Ureter (tissue), 1 donor: ENCODE data around the gene WWTR1. TPM values are rescaled to one million over a fixed set of nuclear protein-coding genes. Genes with fewer than 3 reads are reported as not detected.
A peak's percentile ranks its signal among the peaks of the same experiment; 100 is the strongest.

Experiments used
- DNase-seq: peaks from one replicate; pipeline ENCODE4 v3.0.0-alpha.2; 2020; ENCODE audit warnings: low spot score
- total RNA-seq: library from RNA; stranded (reverse); gene quantifications from one replicate; pipeline ENCODE4 v1.2.4, GENCODE V29; 2023
- donor health status: DM: yes; HTN: yes; CAD: no.

WWTR1 gene
- total RNA-seq, 1 donor from 2014 or later, result 67.1 TPM

DNA sequence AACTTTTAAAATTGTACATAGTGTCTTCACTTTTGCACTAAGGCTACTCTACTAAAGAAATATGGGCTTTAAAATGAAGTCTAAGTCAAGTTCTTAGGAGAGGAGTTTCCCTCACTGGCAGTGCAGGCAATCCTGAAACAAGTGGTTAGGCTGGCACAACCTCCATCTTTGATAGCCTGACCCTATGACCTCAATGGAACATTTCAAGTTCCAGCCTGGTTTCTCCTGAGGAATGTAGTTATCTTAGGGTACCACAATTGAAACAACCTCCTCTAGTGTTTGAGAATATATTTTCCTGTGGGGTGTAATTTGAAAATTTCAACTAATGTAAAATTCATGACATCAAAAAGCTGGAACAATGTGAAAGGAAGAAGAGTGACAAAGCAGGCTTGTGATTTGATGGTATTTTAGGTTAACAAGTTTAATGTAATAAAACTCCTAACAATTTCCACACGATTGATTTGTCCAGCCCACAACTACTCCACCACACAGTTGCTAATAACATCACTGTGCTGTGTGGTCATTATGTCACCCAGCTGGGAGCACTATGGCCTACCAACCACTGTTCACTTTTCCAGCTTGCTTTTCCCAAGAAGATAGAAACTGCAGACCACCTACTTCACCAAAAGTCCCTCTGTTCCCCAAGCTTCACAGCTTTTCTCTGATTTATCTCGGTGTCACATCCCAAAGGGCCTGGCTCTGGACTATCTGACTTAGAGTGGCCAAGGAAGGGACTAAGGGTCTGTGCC, 1.8 kb downstream of the WWTR1 start:
- DNase-seq, result no peak

DNA sequence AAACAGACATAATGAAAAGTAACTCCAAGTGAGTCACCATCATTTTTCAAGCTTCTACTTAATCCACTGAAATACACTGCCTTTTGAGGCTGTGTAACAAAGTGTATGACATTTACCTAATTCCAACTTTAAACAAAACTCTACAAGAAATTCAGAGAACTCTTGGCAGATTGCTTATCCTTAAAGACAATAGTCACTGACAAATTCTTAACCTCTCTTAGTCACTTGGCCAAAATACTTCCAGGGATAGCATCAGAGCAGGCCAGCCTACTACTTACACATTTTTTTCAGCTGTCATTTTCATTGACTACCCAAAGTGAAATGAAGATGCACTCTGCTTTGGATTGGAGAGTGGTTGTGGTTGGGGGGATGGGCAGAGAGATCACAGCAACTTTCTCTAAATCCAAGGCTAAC, 3.6 kb downstream of the WWTR1 start:
- DNase-seq, result no peak

DNA sequence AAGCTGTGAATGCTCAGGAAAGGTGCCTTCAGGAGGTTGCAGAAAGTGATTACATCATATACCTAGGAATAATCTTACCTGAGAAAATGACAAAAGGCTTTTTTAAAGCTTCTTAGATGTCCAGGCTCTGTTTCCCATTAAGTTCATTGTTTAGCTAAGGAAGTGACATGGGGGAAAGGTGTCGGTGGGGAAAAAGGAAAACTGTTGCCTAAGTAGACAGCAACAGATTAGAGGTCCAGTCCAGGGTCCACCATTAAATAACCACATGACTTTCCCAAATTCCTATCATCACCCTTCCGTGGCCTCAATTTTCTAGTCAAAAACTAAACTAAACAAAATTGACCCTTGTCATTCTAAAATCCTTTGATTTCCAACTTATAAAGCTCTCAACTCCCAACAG, 4.3 kb downstream of the WWTR1 start:
- DNase-seq, result no peak

DNA sequence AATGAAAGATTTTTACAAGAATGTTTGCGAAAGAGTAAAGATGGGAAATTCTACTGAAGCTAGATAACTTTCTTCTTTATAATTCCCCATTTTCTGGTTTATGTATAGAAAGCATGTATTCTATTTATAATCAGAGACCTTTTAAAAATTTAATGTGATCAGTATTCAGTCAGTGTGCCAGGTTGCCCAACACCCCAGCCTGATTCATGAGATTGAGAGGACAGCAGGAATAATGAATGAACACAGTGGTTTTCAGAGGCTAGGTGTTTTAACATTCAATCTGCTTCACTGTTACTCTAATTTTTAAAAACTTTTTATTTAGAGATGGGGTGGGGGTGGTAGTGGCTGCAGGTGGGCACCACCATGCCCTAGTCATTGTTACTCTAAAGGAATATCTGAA, 4.7 kb downstream of the WWTR1 start:
- DNase-seq, result no peak

DNA sequence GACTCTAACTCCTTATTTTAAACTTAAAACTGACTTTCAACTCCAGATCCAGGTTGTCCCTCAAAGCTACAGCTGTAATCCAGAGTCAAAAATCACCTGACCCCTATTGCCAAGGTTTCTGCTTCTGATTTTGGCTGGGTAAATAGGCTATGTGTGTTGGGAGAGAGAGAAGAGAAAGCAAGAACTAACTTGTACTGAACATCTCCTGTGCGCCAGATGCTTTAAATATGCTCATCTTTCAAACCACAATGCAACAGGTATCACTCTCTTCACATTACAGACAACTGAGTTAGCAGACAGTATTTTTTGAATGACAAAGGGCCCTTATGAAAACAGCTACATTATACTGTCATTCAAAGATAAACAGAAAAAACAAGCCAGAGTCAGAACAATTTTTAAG, 7.0 kb downstream of the WWTR1 start:
- DNase-seq, result no peak

DNA sequence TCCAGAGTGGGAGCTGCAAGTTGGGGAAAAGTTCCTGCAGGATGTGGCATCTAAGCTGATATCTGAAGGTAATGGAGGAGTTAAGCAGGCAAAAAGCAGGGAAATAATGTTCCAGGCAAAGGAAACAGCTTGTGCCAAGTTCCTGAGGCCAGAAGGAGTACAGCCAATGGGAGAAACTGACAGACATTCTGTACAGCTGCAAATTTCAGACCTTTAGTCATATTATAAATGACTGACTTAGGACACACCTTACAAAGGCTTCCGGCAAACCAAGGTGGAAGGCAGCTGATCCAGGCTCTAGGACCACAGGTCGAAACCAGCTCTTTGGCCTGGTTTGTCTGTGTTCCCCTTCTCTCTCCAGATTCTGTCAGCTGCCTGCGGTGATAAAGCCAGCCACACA, 9.3 kb downstream of the WWTR1 start:
- DNase-seq, result no peak

DNA sequence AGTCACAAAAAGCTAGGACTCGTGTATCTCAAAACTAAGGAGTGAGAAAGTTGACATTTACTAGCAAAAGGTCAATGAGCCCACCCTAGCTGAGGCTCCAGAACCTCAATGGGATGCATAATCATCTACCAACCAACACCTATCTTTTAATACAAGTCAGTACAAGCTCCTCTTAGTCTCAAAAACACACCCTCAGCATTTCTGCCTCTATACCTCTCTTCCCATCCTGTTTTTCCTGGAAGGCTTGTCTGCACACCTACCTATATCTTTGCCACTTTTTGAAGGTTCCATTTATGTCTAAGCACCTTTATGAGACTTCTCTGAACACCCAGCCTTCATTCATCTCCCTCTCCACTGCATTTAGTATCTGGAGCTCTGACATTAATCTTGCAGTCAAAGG, 10.0 kb downstream of the WWTR1 start:
- DNase-seq, result no peak

DNA sequence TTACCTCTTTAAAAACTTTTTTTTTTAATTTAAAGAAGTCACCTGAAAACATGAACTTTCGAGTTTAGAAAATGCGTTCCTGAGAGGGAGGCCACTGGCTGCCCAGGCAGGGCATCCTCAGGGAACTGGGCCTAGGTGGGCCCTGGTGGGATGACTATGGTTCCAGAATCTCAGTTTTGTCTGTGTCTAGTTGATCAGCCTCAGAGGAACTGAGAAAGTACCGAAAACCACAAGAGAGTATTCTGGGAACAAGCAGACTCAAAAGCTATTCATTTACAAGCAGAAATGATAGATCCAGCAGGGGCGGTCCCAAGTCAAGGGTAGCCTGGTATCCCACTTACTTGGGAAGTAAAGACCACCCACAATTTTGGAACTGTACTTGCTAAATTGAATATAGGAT, 10.5 kb downstream of the WWTR1 start:
- no peak for DNase-seq

DNA sequence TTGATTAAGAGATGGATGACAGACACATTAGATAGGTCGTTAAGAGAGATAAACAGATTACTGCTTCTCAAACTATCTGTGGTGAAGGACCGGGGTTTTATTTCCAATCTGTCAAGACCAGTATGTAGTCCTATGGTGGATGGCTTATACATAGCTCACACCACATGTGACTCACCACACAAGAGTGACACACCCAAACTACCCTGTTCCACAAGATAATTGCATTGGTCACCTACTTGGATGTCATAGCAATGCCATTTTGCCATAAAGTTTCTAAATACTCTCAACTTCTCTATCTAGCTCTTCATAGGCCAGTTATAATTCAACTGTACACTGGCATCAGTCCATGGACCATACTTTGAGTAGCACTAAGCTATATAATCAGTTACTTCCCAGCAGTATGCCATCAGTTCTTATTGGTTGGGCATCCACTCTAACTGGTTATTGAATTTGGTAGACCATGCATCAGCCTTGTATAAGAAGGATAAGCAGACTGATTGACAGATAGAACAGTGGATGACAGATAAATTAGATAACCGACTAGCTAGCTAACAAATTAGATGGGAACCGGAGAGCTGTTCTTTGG, 11.6 kb downstream of the WWTR1 start:
- DNase-seq, result no peak

DNA sequence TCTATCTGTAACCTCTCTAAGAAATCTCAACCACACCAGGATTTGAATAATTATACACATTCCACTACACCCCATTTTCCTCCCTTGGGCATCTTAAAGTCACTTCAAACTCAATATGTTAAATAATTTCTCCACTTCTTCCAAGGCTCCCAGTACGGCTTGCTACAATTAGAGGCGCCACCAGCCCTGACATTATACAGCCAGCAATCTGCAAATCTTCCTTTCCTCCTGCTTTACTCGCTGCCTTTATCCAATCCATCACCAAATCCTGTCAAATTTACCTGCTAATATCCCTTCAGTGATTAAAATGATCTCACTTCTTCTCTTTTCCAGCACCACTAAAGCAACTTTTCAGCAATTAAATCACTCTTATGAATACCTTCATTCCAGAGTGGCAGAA, 13.9 kb downstream of the WWTR1 start:
- no peak for DNase-seq

DNA sequence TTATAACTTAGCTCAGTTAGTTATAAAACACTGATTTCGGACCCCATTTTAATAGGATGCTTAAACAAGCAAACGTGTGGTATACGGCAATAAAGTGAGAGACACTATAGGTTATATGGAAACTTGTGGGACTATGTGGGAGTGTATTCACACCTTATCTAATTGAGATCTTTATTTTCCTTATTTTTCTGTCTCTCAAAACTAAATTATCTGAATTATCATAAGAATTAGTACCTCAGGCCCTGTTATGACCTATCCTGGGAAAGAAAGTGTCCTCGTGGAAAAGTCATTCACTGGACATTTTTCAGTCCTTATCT, 14.4 kb downstream of the WWTR1 start:
- DNase-seq, result no peak

DNA sequence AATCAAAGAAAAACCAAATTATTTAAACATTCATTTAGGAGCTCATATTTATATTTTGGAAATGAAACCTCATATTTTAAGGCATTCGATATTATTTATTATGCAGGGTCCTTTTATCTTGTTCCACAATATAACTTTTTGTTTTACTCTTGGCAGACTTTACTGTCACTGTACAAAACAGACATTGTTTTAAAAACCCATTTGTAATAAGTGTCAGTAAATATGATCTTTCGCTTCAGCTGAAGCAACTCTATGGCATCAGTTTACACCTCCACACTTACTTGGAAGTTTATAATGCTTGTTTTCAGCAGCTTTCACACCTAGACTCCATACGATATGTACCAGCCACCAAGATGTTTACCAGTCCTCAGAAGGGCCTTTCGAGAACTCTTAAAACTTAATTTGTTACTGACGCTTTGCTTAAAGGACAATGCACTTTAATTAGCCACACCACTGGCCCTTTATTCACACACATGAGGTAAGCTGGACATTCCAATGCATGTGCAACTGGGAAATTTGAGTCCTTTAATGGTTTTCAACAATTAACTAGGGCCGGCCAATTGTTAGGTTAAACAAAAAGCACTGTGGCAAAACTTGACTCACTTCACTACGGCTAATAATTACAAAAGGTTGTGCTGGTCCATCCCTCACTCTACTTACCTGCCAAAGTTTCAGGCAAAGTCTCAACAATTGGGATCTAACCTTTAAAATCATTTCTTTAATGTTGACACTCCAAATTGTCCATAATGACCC, 16.7 kb downstream of the WWTR1 start:
- DNase-seq, result no peak

DNA sequence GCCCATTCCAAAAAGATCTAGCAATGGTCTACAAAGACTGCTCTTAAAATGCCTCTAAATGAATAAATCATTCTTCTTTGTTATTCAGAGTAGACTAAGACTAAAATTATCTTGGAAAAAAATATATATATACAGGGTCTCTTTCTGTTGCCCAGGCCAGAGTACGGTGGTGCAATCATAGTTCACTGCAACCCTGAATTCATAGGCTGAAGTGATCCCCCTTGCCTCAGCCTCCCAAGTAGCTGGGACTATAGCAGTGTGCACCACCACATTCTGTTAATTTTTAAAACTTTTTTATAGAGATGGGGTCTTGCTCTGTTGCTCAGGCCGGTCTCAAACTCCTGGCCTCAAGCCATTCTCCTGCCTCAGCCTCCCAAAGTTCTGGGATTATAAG, 18.7 kb downstream of the WWTR1 start:
- no peak for DNase-seq

DNA sequence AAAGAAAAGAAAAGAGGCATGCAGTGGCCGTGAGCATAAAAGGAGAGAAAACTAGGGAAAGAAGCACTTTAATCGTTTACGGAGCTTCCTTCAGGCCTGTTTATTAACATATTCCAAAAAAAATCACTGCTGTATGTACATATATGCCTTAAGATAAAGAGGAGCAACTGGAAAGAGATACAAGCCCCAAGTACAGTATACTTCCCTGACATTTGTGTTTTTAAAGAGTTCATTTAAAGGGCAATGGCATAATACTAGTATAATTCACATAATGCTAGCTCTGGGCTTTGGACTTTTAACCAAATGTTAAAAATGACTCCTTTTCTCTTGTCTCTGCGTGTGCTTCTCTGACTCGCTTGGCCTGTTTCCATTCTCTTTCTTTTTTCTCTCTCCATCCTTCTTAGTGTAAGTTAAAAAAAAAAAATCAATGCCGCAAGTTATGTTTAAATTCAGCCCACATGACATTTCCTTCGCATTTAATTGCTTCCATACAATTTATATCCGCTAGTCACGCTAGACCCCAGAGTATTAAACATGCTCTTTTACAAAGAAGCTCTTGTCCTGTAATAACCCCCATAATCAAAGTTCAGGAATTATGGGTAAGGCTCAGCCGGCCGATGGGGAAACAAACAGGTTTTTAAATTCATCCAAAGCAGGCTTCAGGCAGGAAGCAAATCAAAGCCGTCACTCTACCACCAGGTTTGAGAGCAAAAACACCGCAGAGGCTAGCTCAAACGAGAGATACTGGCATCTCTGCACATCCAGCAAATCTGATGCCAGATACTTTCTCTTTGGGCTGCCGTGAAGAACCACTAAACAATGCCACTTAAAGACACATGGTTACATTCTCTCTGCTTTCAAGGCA, 19.4 kb downstream of the WWTR1 start:
- DNase-seq, result peak; percentile 57

DNA sequence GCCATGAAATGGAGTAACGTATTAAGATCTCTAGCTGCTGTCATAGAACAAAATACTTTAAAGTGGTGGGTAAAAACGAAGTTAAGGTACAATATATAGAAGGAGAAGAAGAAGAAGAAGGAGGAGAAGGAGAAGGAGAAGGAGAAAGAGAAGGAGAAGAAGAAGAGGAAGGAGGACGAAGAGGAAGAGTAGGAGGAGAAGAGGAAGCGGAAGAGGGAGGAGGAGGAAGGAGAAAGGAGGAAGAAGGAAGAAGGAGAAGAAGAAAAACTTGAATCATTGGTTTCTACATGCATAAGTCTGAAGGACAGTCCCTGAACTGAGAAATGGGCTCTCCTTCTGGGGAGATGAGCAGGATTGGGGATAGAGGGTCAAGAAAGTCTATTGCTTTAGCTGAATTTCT, 22.4 kb downstream of the WWTR1 start:
- DNase-seq, result no peak

DNA sequence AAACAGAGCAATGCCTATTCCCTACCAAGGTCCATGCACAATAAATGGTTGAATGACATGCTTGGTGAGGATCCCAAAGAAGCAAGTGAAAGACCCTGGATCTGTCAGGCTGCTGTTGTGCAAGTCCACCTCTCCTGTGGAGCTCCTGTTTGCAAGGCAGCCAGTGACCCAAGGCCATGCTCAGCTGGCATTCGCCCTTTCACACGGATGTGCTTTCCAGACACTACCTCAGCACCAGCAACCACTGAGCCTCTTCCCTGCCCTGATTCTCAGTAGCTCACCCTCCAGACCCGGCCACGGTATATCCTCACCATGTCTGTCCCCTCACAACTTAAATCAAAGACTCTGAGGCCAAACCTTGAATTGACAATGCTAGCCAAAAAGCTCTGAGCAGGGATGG, 23.3 kb downstream of the WWTR1 start:
- DNase-seq, result no peak

DNA sequence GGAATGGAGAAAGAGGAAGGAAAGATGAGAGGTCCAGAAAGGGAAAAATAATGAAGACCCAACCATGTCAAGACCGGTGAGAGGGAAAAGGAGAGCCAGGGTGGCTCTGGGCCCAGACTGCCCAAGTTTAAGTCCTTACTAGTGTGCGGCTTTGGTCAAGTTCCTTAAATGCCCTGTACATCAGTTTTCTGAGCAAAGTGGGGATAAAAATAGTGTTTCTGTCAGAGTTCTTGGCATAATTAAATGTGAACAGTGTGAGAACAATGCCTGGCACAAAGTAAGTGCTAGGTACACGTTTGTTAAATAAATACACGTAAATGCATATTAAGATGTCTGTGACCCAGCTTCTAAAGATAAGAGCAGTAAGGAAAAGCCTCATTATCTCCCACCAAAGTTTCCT, 23.8 kb downstream of the WWTR1 start:
- no peak for DNase-seq

DNA sequence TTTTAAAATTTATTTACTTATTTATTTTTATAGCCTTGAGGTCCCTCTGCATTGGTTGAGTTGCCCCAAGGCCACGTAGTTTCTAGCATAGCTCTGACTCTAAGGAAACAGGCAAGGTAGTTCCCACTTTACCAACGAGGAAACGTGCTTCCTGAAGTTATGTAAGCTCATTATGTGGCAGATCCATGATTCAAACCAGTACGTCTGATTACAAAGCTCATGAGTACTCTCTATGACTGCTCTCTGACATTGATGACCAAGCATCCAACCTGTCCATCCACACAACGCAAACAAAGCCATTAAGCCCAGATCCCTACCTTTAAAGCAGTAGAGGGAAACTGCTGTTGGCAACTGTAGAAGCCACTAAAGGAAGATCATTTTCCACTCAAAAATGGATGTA, 25.6 kb downstream of the WWTR1 start:
- no peak for DNase-seq

DNA sequence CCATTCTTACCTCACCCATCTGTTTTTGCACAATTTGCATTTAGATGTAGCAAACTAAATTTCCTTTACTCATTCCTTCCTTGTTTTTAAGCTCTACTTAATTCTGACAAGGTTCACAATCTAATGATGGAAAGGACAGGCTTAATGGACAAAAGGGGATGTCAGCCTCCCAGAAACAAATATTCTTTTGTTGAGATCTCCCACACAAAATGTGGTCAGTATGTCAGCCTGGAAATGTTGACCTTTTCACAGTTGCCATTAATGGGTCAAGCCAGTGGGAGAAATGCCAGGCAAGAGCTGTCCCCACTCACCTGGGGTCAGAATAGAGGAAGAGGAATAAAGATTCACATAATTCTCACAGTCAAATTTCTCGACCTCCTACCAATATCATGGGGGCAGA, 27.0 kb downstream of the WWTR1 start:
- DNase-seq, result no peak

DNA sequence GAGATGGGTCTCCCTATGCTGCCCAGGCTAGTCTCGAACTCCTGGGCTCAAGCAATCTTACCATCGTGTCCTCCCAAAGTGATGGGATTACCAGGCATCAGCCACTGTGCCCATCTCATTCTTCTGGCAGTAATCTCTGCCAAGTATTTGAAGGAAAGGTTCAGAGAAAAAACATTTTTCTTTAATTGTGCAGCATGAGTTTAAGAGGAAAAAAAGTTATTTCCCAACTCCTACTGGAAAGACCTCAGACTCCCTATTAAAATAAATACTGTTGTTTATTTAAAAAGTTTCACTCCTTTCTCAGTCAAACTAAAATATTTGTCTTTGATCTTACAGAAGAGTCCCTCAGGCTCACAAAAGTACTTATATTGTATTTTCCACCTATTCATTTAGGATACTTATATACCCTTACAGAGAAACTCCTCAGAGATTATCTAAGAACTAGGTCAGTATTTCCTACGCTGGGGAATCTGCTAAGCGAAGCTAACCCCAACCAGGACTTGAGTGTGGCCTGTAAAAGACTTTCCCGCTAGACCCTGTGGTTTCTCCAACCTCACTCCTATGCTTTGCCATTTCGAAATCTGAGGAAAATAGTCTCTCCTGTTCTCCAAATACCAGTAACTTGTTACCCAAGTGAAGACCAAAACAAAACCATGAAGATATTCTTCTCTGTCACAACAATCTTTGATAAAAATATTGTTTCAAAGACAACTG, 28.7 kb downstream of the WWTR1 start:
- no peak for DNase-seq

DNA sequence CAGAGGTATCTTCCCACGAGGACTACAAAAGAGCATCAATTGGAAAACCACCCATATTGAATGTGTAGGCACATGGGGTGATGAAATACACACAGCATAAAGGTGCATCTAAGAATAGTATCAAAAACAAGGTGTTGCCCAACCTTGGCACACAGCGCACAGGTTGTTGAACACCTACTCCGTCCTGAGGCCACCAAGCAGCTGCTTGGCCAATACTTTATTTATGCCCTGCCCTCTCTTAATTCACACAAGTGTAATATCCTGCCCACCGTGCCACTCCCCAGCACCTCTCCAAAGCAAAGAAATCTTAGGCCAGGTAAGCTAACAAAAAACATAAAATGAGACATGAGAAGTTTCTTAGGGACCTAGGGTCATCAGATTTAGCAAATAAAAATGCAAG, 31.2 kb downstream of the WWTR1 start:
- no peak for DNase-seq

DNA sequence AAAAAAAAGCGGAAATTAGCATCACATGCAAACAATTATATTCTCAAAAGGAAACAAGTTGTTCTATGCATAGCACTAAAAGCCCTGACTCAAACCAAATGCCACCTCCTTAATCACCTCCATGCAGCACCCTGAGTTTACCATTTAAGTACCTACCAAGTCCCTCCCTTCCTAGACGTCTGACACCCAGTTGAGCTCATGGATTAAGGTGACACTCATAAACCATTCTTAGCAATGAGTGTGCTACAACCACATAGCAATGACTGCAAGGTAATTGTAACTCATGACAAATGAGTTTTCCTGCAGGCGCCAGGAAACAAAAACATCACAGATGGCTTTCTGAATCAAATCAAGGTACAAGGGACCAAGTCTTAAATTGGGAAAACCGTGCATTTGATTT, 32.0 kb downstream of the WWTR1 start:
- DNase-seq, result no peak
